CD4-positive, alpha-beta T cell treated with Interferon gamma for 1 hour (primary cell): ENCODE measurements around the gene CDC25A.

ENCODE experiments used
- DNase-seq: peaks from one replicate; pipeline ENCODE4 v3.0.0-alpha.2; 2020

Gene CDC25A

GRCh38 chr3:48194446-48195071 is 6.3 kb upstream of the CDC25A start:
- DNase-seq, result no peak

- no peak for DNase-seq
Measured at GRCh38 chr3:48190911-48191310, 2.7 kb upstream of the CDC25A start.

- DNase-seq, result no peak
Measured at GRCh38 chr3:48189321-48189720, 1.1 kb upstream of the CDC25A start.

- DNase-seq, result peak; percentile 18
Measured at GRCh38 chr3:48187579-48188265, 495 bp downstream of the CDC25A start.

GRCh38 chr3:48187301-48187578 is 977 bp downstream of the CDC25A start:
- no peak for DNase-seq

GRCh38 chr3:48186631-48187300 is 1.5 kb downstream of the CDC25A start:
- no peak for DNase-seq

- no peak for DNase-seq
Measured at GRCh38 chr3:48185129-48185528, 3.1 kb downstream of the CDC25A start.

- no peak for DNase-seq
Measured at GRCh38 chr3:48184299-48184698, 3.9 kb downstream of the CDC25A start.

- no peak for DNase-seq
Measured at GRCh38 chr3:48180531-48181253, 7.5 kb downstream of the CDC25A start.

- no peak for DNase-seq
Measured at GRCh38 chr3:48180021-48180420, 8.2 kb downstream of the CDC25A start.

GRCh38 chr3:48178072-48178471 is 10.1 kb downstream of the CDC25A start:
- DNase-seq, result no peak

GRCh38 chr3:48157950-48158376 is 30.3 kb downstream of the CDC25A start:
- peak; percentile 30 for DNase-seq

GRCh38 chr3:48157202-48157840 is 30.9 kb downstream of the CDC25A start:
- no peak for DNase-seq

GRCh38 chr3:48156163-48156562 is 32.1 kb downstream of the CDC25A start:
- no peak for DNase-seq

- DNase-seq, result no peak
Measured at GRCh38 chr3:48155122-48155521, 33.1 kb downstream of the CDC25A start.

- DNase-seq, result no peak
Measured at GRCh38 chr3:48151807-48152427, 36.3 kb downstream of the CDC25A start.

GRCh38 chr3:48151058-48151806 is 37.0 kb downstream of the CDC25A start:
- peak; percentile 46 for DNase-seq

GRCh38 chr3:48143992-48144391 is 44.2 kb downstream of the CDC25A start:
- DNase-seq, result no peak

- no peak for DNase-seq
Measured at GRCh38 chr3:48143567-48143966, 44.6 kb downstream of the CDC25A start.

- DNase-seq, result no peak
Measured at GRCh38 chr3:48142316-48142870, 45.8 kb downstream of the CDC25A start.

- DNase-seq, result no peak
Measured at GRCh38 chr3:48141604-48142137, 46.5 kb downstream of the CDC25A start.
